Ascending aorta (tissue), 2 donors: Measurements from ENCODE around the gene THSD7B. TPM values are rescaled to one million over a fixed set of nuclear protein-coding genes. Genes with fewer than 3 reads are reported as not detected.
"Not testable (repeated sequence)": the region's sequence is repeated elsewhere in the genome, so short reads cannot be mapped to it uniquely, and the experiment has no call there.

Experiments
- DNase-seq, 2 donors: peaks; one replicate each; pipeline ENCODE4 v3.0.0-alpha.2; 2019; ENCODE audit warnings: low spot score in 2 of 2
- H3K27ac ChIP-seq, 2 donors: fragments of 200-600 bp; sonication (generic); one replicate each; pipeline ENCODE4 v1.5.1; 2016 to 2017; ENCODE audit warnings: mild to moderate bottlenecking in 1 of 2
- H3K27me3 ChIP-seq: fragments of 200-600 bp; sonication (generic); one replicate; pipeline ENCODE4 v1.5.1; 2017
- H3K36me3 ChIP-seq, 2 donors: fragments of 200-600 bp; sonication (generic); one replicate each; pipeline ENCODE4 v1.5.1; 2016
- H3K4me1 ChIP-seq, 2 donors: fragments of 200-600 bp; sonication (generic); one replicate each; pipeline ENCODE4 v1.5.1; 2016 to 2017; ENCODE audit warnings: mild to moderate bottlenecking in 1 of 2
- H3K4me3 ChIP-seq, 2 donors: fragments of 200-600 bp; sonication (generic); one replicate each; pipeline ENCODE4 v1.5.1; 2016 to 2017; ENCODE audit warnings: mild to moderate bottlenecking in 1 of 2
- H3K9me3 ChIP-seq, 2 donors: fragments of 200-600 bp; sonication (generic); one replicate each; pipeline ENCODE4 v1.5.1; 2016
- CTCF ChIP-seq, 3 experiments: fragments of 200-600 bp in 2 of 3; fragments of 450-650 bp in 1 of 3; sonication (generic) in 2 of 3; IDR thresholded peaks; one replicate each; pipeline ENCODE4 v1.5.1; 2016 to 2019; ENCODE audit warnings: antibody characterized with exemption in 3 of 3, mild to moderate bottlenecking in 1 of 3, moderate library complexity in 1 of 3
- intact Hi-C: fragments of 100-400 bp; cut with DNase I; formaldehyde crosslinking; loops from one replicate; pipeline ENCODE4 v1.15.1; 2023
- total RNA-seq: library from RNA; depleted of rRNA; stranded (reverse); fragments of >200 nt; gene quantifications from one replicate; pipeline ENCODE4 v1.1.0, GENCODE V29; 2016

Gene THSD7B
- total RNA-seq, 1 donor from 2014 or later, result not detected

- Histone ChIP-seq H3K4me1 (no peaks in the 10 kb centered on the region), H3K9me3 (no peaks in the 10 kb centered on the region), H3K27me3 (no peaks in the 10 kb centered on the region), H3K36me3 (no peaks in the 10 kb centered on the region), H3K4me3 (no peak overlapping the region), H3K27ac (no peak overlapping the region)
- intact Hi-C loops, result no loop called here
- no peak for DNase-seq
- no peak for TF ChIP-seq CTCF (IDR thresholded peaks at IDR 0.05)
Measured at GRCh38 chr2:137689549-137689948, 924.2 kb downstream of the THSD7B start.

DNA sequence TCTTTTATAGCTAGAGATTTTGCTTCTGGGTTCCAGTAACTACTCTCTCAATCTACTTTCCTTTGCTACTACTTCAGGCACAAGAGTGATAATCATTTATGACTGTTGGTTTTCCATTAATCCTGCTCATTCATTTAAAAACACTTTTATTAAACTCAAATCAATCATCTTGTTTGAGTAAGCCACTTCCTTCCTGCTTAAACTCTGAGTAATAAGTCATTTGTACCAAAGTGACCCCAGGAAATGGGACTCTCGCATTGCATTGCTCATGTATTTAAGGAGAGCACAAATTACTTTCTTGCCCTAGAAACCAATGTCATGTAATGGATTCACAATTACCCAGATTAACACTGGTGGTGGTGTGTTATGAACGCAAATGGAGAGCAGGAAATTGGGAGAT lies 928.2 kb downstream of the THSD7B start:
- no peak for TF ChIP-seq CTCF (IDR thresholded peaks at IDR 0.05)
- Histone ChIP-seq H3K36me3 (no peaks in the 10 kb centered on the region), H3K27ac (no peak overlapping the region), H3K27me3 (no peaks in the 10 kb centered on the region), H3K9me3 (no peaks in the 10 kb centered on the region), H3K4me1 (no peaks in the 10 kb centered on the region), H3K4me3 (no peak overlapping the region)
- DNase-seq, result no peak
- intact Hi-C loops, result no loop called here

- no peaks in the 10 kb centered on the region for H3K36me3 ChIP-seq
Measured at GRCh38 chr2:137696916-137697315, 931.6 kb downstream of the THSD7B start.

DNA sequence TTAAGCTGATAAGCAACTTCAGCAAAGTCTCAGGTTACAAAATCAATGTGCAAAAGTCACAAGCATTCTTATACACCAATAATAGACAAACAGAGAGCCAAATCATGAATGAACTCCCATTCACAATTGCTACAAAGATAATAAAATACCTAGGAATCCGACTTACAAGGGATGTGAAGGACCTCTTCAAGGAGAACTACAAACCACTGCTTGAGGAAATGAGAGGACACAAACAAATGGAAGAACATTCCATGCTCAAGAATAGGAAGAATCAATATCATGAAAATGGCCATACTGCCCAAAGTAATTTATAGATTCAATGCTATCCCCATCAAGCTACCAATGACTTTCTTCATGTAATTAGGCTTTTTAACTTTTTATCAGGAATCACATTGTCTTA lies 934.9 kb downstream of the THSD7B start:
- H3K36me3 ChIP-seq, H3K4me3 ChIP-seq, H3K9me3 ChIP-seq, intact Hi-C loops, DNase-seq, H3K27ac ChIP-seq, H3K4me1 ChIP-seq, H3K27me3 ChIP-seq: not testable (repeated sequence)

More at GRCh38 chr2:137696916-137697315, 931.6 kb downstream of the THSD7B start:
- Histone ChIP-seq H3K9me3 (no peaks in the 10 kb centered on the region), H3K27ac (no peak overlapping the region), H3K4me3 (no peak overlapping the region), H3K4me1 (no peaks in the 10 kb centered on the region), H3K27me3 (no peaks in the 10 kb centered on the region)
- DNase-seq, result no peak
- TF ChIP-seq CTCF (IDR thresholded peaks at IDR 0.05), result no peak
- intact Hi-C loops, result no loop called here

DNA sequence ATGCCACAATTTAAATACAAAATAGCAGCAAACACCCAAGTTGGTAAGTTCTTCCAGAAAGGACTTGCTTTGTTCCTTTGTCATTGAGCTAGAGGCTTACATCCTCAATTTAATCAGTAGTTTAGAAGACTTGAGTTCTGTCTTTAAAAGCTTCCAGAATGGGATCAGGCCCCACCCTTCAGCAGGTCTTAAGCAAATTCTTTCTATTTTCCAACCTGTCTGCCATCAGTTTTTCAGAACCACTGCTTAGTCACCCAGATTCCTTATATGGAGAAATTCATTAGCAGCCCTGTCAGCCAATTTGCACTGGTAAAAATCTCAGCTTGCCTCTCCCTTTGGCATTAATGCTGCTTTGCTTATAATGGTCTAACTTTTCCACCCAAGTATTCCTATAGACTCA lies 935.3 kb downstream of the THSD7B start:
- no peaks in the 10 kb centered on the region for H3K9me3 ChIP-seq
- no peaks in the 10 kb centered on the region for H3K27me3 ChIP-seq
- DNase-seq, result no peak
- H3K4me3 ChIP-seq, result no peak overlapping the region
- intact Hi-C loops, result no loop called here
- no peak overlapping the region for H3K27ac ChIP-seq
- H3K4me1 ChIP-seq, result no peaks in the 10 kb centered on the region
- TF ChIP-seq CTCF (IDR thresholded peaks at IDR 0.05), result no peak
- no peaks in the 10 kb centered on the region for H3K36me3 ChIP-seq

DNA sequence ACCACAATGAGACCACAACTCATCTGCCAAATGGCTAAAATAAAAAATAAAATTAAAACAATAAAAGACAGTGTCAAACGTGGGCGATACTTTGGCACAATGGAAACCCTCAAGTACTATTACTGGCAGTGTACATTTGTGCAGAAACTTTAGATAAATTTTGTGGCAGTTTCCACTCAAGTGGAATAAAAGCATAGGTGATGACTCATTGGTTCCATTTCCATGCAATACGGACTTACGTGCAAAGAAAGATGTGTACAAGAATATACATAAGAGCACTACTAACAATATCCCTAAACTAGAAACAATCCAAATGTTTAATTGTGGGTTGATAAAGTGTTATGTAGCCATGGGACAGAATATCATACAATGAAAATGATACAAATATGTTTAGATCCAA lies 940.0 kb downstream of the THSD7B start:
- Histone ChIP-seq H3K4me3 (no peak overlapping the region), H3K4me1 (no peaks in the 10 kb centered on the region), H3K9me3 (no peaks in the 10 kb centered on the region), H3K27me3 (no peaks in the 10 kb centered on the region), H3K36me3 (no peaks in the 10 kb centered on the region), H3K27ac (no peak overlapping the region)
- no peak for TF ChIP-seq CTCF (IDR thresholded peaks at IDR 0.05)
- intact Hi-C loops, result no loop called here
- no peak for DNase-seq
